ENCODE results near the gene TMEM150C. TPM values are rescaled to one million over a fixed set of nuclear protein-coding genes. Genes with fewer than 3 reads are reported as not detected.
"Not testable (repeated sequence)": the region's sequence is repeated elsewhere in the genome, so short reads cannot be mapped to it uniquely, and the experiment has no call there.

Gene TMEM150C
- total and polyA plus RNA-seq, 2 of the 4 experiments (the other 2 are of a cell fraction) = 0.10 to 0.36 TPM

- H2AFZ ChIP-seq (replicated peaks; ENCODE audit: low read length, poor library complexity); H3K27me3 ChIP-seq (ENCODE audit: control insufficient read depth, insufficient read depth, low read length); H2BK120ac ChIP-seq (ENCODE audit: low read depth, low read length); H3K36me3 ChIP-seq (ENCODE audit: control insufficient read depth, insufficient read depth, low read length); H3K56ac ChIP-seq (ENCODE audit: extremely low read depth, insufficient read depth, low read length); H3K4me3 ChIP-seq (ENCODE audit: insufficient read depth, low read depth, low read length); H3K4me2 ChIP-seq (ENCODE audit: low read depth, low read length); H4K8ac ChIP-seq (ENCODE audit: low read depth in 2 of 2, low read length in 2 of 2); H4K5ac ChIP-seq (ENCODE audit: low read depth, low read length); H3K9me1 ChIP-seq (ENCODE audit: insufficient read depth, low read length); H3K4ac ChIP-seq (ENCODE audit: low read depth, low read length); H3K4me1 ChIP-seq (ENCODE audit: control insufficient read depth, insufficient read depth, low read length); H3K79me1 ChIP-seq (ENCODE audit: low read depth in 1 of 2, low read length in 2 of 2); POLR2A ChIA-PET (ENCODE audit: unreplicated experiment); H2BK15ac ChIP-seq (ENCODE audit: low read depth, low read length); H2AK9ac ChIP-seq (replicated peaks; ENCODE audit: low read depth, low read length, poor library complexity); H2BK5ac ChIP-seq (ENCODE audit: low read depth, low read length, poor library complexity, severe bottlenecking); H4K91ac ChIP-seq (ENCODE audit: insufficient read depth, low read depth, low read length); H2AK5ac ChIP-seq (ENCODE audit: low read depth, low read length); H3K14ac ChIP-seq (replicated peaks; ENCODE audit: low read depth, low read length); H2BK20ac ChIP-seq (ENCODE audit: low read depth, low read length); H3K23ac ChIP-seq (ENCODE audit: low read depth, low read length); BruUV-seq (replicated peaks); H3K27ac ChIP-seq (ENCODE audit: insufficient read depth, low read length); dilution Hi-C loops (cut with HindIII; ENCODE audit: low sequenced_read_pairs, unreplicated experiment); H3K18ac ChIP-seq (ENCODE audit: low read depth, low read length); H3K9me3 ChIP-seq (ENCODE audit: control insufficient read depth, insufficient read depth, low read length); H3K9ac ChIP-seq (ENCODE audit: low read depth, low read length); intact Hi-C loops (cut with micrococcal nuclease); DNase-seq; in situ Hi-C loops (cut with MboI; ENCODE audit: low sequenced_read_pairs); H4K20me1 ChIP-seq (ENCODE audit: insufficient read depth, low read length); ATAC-seq (ENCODE audit: low read depth): not testable (repeated sequence)
- CTCF ChIA-PET = interaction anchor here (0.9 kb wide), 1 partner anchor 12 kb away, joined by 3 read pairs; no protein-coding TSS in a partner anchor
- WGBS, 2 experiments (ENCODE audit: extremely low coverage in 2 of 2, insufficient read length in 1 of 2) = no CpG with 5 or more reads among the region's 3 CpGs
These were observed 13.9 kb downstream of the TMEM150C start for GRCh38 chr4:82547850-82548249.
